Naive B cell (primary cell): ENCODE data around the gene UBALD1. TPM values are rescaled to one million over a fixed set of nuclear protein-coding genes. Genes with fewer than 3 reads are reported as not detected.
"Not testable (repeated sequence)": the region's sequence is repeated elsewhere in the genome, so short reads cannot be mapped to it uniquely, and the experiment has no call there.

ENCODE experiments used
- ATAC-seq, 2 donors: fragments of 150-1000 bp; cut with Tn5 transposase; 2 replicates each; pipeline ENCODE4 v1.10.0; 2021; ENCODE audit warnings: low read depth in 2 of 2, mild to moderate bottlenecking in 2 of 2, moderate library complexity in 2 of 2
- DNase-seq: peaks from one replicate; pipeline ENCODE4 v3.0.0; 2022
- H3K27ac Mint-ChIP-seq, 6 donors: one replicate each; pipeline ENCODE4 v1.8.0; 2020 to 2022; ENCODE audit warnings: mild to moderate bottlenecking in 6 of 6, mixed read lengths in 6 of 6, moderate library complexity in 5 of 6, inconsistent platforms in 2 of 6
- H3K27me3 Mint-ChIP-seq, 3 donors: one replicate each; pipeline ENCODE4 v1.8.0; 2021 to 2022; ENCODE audit warnings: mixed read lengths in 3 of 3, mild to moderate bottlenecking in 1 of 3
- H3K36me3 Mint-ChIP-seq, 2 donors: one replicate each; pipeline ENCODE4 v1.8.0; 2020 to 2022; ENCODE audit warnings: mixed read lengths in 2 of 2, inconsistent platforms in 1 of 2, mild to moderate bottlenecking in 1 of 2
- H3K4me1 Mint-ChIP-seq, 3 donors: one replicate each; pipeline ENCODE4 v1.8.0; 2020 to 2022; ENCODE audit warnings: mixed read lengths in 3 of 3, inconsistent platforms in 1 of 3, mild to moderate bottlenecking in 1 of 3, moderate library complexity in 1 of 3
- H3K4me3 Mint-ChIP-seq, 8 donors: one replicate each; pipeline ENCODE4 v1.8.0; 2020 to 2022; ENCODE audit warnings: mild to moderate bottlenecking in 8 of 8, mixed read lengths in 8 of 8, moderate library complexity in 8 of 8, inconsistent platforms in 2 of 8
- H3K9me3 Mint-ChIP-seq, 7 donors: one replicate each; pipeline ENCODE4 v1.8.0; 2020 to 2022; ENCODE audit warnings: mixed read lengths in 7 of 7, mild to moderate bottlenecking in 5 of 7, inconsistent platforms in 2 of 7, moderate library complexity in 1 of 7
- polyA plus RNA-seq, 6 donors: library from polyadenylated mRNA; unstranded; fragments of 300-500 nt; fragmentation: Illumina TruSeq; gene quantifications; one replicate each; pipeline ENCODE4 v1.2.3, GENCODE V29; 2021; ENCODE audit warnings: low read depth in 6 of 6

Gene UBALD1
- polyA plus RNA-seq, 6 donors from 2014 or later: 2.6 to 7.5 (median 5.0) TPM

DNA sequence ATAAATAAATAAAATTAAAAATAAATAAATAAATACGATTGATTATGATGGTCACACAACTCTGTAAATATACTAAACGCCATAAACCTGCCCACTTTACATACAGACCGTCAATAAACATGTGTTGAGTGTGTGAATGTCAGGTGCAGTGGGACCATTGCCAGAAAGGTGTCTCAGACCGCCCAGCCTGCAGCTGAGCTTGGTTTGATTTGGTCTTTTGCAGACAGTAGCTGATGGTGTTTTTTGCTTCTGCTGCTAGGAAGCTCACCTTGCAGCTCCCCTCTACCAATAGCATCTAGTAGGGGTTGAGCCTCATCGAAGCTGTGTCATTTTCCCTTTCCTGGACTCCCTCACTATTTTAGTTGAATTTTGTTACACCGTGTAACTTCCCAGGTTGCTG lies 23.5 kb downstream of the UBALD1 start:
- Mint-ChIP-seq H3K27me3 (peaks cover 6 to 28% (median 14%) of the 10 kb centered on the region in 3 donors), H3K4me1 (peaks cover 0 to 2% (median 0%) of the 10 kb centered on the region in 3 donors), H3K4me3 (no peak overlapping the region), H3K36me3 (no peaks in the 10 kb centered on the region), H3K27ac (no peak overlapping the region), H3K9me3 (peaks cover 0 to 13% (median 4%) of the 10 kb centered on the region in 7 donors)
- ATAC-seq (no peak), DNase-seq (no peak)

DNA sequence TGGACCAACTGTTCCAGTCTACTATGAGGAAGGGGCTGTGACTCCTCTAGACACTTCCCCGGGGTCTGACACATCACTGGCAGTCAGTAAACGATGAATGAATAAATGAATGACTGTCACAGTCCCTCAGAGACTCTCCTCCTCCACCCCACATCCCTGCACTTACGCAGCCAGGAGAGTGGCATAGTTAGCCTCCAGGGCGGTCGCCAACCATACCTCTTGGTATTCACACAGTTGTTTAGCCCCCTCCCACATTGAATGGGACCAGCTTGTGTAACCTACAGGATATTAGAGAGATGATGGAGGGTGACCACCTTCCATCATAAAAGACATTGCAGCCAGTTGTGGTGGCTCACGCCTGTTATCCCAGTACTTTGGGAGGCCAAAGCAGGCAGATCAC lies 25.7 kb downstream of the UBALD1 start:
- Mint-ChIP-seq H3K27ac (no peak overlapping the region), H3K27me3 (peaks cover 12 to 30% (median 15%) of the 10 kb centered on the region in 3 donors), H3K36me3 (no peaks in the 10 kb centered on the region), H3K4me3 (no peak overlapping the region), H3K4me1 (peaks cover 0 to 4% (median 4%) of the 10 kb centered on the region in 3 donors), H3K9me3 (peaks cover 0 to 13% (median 4%) of the 10 kb centered on the region in 7 donors)
- no peak for ATAC-seq
- DNase-seq: no peak

DNA sequence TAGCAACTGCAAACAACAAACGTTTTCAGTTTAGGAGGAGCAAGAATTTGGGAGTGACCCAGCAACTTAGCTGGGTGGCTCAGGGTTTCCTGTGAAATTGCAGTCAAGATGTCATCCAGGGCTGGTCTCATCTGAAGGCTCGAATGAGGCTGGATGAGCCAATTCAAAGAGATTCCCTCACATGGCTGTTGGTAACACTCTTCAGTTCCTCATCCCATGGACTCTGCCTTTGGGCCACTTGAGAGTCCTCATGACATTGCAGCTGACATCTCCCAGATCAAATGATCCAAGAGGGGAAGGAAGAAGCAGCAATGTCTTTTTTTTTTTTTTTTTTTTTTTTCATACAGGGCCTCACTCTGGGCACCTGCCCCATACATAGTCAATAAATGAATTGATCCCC lies 26.3 kb downstream of the UBALD1 start:
- Mint-ChIP-seq H3K27ac (no peak overlapping the region), H3K9me3 (peaks cover 0 to 13% (median 4%) of the 10 kb centered on the region in 7 donors), H3K4me3 (no peak overlapping the region), H3K4me1 (peaks cover 0 to 4% (median 4%) of the 10 kb centered on the region in 3 donors), H3K36me3 (no peaks in the 10 kb centered on the region), H3K27me3 (peaks cover 12 to 30% (median 15%) of the 10 kb centered on the region in 3 donors)
- no peak for DNase-seq
- ATAC-seq: no peak

DNA sequence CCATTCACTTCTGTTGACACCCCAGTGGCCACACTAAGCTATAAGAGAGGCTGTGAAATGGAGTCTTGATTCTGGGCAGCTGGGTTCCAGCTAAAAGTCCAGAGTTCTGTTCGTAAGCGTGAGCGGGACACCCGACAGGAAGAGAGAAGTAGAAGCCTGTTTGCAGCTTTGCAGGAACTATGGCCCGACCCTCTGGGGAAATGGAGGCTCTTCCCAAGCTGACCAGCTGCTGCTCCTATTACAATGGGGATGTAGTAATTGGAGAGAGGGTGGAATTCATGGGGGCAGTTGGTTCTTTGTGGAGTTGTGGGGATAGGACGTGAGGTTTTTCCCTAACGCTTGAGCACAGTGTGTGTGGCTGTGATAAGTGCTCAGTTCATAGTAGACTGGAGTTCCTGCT lies 28.4 kb downstream of the UBALD1 start:
- H3K36me3 Mint-ChIP-seq: no peaks in the 10 kb centered on the region
- peaks cover 0 to 13% (median 4%) of the 10 kb centered on the region in 7 donors for H3K9me3 Mint-ChIP-seq
- ATAC-seq (no peak), DNase-seq (no peak)
- H3K4me3 Mint-ChIP-seq: no peak overlapping the region
- peaks cover 0 to 4% (median 4%) of the 10 kb centered on the region in 3 donors for H3K4me1 Mint-ChIP-seq
- H3K27me3 Mint-ChIP-seq: peaks cover 12 to 30% (median 15%) of the 10 kb centered on the region in 3 donors
- H3K27ac Mint-ChIP-seq: peak overlapping the region in 1 of 6 donors; percentile 33

DNA sequence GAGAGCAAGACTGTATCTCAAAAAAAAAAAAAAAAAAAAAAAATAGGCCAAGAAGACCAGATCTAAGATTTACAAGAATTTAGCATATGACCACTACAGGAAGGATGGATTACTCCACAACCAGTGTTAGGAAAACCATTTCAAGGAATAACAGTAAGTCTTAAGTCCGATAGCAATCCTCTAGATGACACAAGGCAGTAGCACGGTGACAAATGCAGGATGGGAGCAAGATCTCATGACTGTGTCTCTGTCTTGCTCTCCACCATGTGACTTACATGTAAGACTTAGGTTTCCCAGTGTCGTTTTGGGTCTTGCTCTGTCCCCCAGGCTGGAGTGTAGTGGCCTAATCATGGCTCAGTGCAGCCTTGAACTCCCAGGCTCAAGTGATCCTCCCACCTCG lies 30.8 kb downstream of the UBALD1 start:
- H3K9me3 Mint-ChIP-seq: peaks cover 0 to 11% (median 4%) of the 10 kb centered on the region in 7 donors
- no peak for DNase-seq
- H3K36me3 Mint-ChIP-seq: no peaks in the 10 kb centered on the region
- no peak for ATAC-seq
- peak overlapping the region in 1 of 6 donors; percentile 59 for H3K27ac Mint-ChIP-seq
- no peak overlapping the region for H3K4me3 Mint-ChIP-seq
- peaks cover 12 to 27% (median 15%) of the 10 kb centered on the region in 3 donors for H3K27me3 Mint-ChIP-seq
- H3K4me1 Mint-ChIP-seq: peaks cover 0 to 4% (median 4%) of the 10 kb centered on the region in 3 donors

DNA sequence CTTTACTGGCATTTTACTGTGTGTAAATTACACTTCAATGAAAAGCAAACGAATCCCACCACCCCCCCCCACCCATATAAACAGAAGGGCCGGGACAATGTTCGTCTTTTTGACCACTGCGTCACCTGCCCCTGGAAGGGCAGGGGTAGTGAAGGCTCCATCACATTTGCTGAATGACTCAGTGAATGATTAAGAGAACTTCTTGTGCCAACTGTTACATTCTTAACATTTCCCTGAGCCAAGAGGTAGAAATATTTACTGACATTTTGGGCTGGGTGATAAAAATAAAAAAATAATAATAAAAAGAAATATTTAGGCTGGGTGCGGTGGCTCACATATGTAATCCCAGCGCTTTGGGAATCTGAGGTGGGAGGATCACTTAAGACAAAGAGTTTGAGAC lies 34.4 kb downstream of the UBALD1 start:
- no peak overlapping the region for H3K4me3 Mint-ChIP-seq
- no peaks in the 10 kb centered on the region for H3K9me3 Mint-ChIP-seq
- H3K27me3 Mint-ChIP-seq: no peaks in the 10 kb centered on the region
- no peaks in the 10 kb centered on the region for H3K36me3 Mint-ChIP-seq
- no peak overlapping the region for H3K27ac Mint-ChIP-seq
- ATAC-seq: no peak
- no peak for DNase-seq
- H3K4me1 Mint-ChIP-seq: no peaks in the 10 kb centered on the region

DNA sequence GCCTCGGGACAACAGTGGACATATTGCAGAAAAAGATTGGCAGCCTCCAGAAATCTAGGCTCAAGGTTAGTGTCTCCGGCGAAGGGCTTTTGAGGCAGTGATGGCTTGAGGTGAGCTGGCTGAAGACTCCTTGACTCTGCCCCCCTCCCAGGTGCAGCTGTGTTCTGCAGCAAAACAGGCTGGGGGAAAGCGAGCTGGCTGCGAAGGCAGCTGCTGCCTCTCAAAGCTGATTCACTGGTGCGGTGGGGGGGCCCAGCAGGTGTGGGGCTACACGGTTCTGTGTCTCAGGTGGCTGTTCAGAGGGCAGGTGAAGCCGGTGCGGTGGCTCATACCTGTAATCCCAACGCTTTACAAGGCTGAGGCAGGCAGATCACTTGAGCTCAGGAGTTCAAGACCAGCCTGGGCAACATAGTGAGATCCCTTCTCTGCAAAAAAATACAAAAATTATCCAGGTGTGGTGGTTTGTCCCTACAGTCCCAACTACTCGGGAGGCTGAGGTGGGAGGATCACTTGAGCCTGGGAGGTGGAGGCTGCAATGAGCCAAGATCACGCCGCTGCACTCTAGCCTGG lies 35.6 kb downstream of the UBALD1 start:
- no peak overlapping the region for H3K27ac Mint-ChIP-seq
- H3K36me3 Mint-ChIP-seq: no peaks in the 10 kb centered on the region
- no peak for DNase-seq
- H3K27me3 Mint-ChIP-seq: no peaks in the 10 kb centered on the region
- H3K9me3 Mint-ChIP-seq: no peaks in the 10 kb centered on the region
- H3K4me3 Mint-ChIP-seq: no peak overlapping the region
- H3K4me1 Mint-ChIP-seq: no peaks in the 10 kb centered on the region
- no peak for ATAC-seq

DNA sequence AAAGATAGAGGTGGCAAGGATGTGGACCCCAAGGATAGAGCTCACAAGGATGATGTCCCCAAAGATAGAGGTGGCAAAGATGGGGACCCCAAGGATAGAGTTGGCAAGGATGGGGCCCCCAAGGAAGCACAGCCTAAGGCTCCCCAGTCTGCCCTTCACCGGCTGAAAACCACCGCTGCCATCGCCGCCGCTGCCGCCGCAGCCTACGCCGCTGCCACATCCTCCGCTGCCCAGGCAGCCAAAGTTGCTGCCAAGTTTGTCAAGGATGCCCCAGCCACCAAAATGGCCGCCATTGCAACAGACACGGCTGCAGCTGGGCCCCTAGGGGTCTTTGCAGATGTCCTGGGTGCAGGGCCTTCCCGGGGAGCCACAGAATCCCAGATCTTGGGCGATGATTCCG lies 38.7 kb downstream of the UBALD1 start:
- peaks cover 0 to 3% (median 0%) of the 10 kb centered on the region in 3 donors for H3K27me3 Mint-ChIP-seq
- ATAC-seq: no peak
- no peak overlapping the region for H3K4me3 Mint-ChIP-seq
- no peak overlapping the region for H3K27ac Mint-ChIP-seq
- H3K36me3 Mint-ChIP-seq: no peaks in the 10 kb centered on the region
- no peak for DNase-seq
- no peaks in the 10 kb centered on the region for H3K9me3 Mint-ChIP-seq
- no peaks in the 10 kb centered on the region for H3K4me1 Mint-ChIP-seq

DNA sequence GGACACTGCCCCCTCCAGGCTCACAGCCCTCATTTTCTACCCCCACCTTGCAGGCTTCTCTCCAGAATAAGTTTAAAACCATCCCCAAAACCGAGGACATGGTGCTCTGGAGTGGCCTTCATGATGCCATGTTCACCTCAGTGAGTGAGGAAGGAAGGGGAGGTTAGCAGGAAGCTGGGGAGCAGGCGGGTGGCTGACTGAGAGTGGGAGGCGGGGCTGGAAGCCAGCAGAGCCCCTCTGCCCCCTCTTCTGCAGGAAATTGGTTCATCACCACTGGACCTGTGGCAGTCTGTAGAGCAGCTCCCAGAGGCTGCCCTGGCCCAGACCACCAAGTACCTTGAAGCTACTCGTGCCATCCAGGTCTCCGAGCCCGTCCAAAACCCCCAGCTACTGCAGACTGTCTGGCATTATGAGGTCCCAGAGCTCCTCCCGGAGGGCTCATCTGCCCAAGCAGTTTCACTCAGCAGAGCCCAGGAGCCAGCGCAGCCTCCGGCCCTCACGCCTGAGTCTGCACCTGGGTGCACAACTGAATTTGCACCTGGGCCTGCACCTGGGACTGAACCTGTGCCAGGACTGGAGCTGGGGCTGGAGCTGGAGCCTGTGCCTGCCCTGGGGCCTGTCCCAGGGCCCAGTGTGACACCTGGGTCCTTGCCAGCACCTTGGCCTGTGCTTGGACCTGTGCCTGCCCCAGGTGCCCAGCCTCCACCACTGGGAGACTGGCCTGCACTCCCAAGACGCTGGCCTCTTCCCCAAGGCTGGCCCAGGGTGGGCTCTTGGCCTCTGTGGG lies 39.6 kb downstream of the UBALD1 start:
- Mint-ChIP-seq H3K9me3 (no peaks in the 10 kb centered on the region), H3K36me3 (no peaks in the 10 kb centered on the region), H3K27me3 (peaks cover 0 to 3% (median 0%) of the 10 kb centered on the region in 3 donors), H3K4me1 (no peaks in the 10 kb centered on the region), H3K27ac (no peak overlapping the region), H3K4me3 (no peak overlapping the region)
- no peak for DNase-seq
- no peak for ATAC-seq

DNA sequence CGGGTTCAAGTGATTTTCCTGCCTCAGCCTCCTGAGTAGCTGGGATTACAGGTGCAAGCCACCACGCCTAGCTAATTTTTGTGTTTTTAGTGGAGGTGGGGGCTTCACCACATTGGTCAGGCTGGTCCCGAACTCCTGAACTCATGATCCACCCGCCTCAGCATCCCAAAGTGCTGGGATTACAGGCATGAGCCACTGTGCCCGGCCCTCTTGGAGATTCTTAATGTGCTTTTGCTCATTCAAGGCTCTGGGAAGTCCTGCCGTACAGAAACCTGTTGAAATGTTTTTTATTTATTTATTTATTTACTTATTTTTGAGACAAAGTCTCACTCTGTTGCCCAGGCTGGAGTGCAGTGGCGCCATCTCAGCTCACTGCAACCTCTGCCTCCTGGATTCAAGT lies 40.8 kb downstream of the UBALD1 start:
- not testable (repeated sequence) for H3K4me1 Mint-ChIP-seq, H3K36me3 Mint-ChIP-seq, ATAC-seq, H3K27ac Mint-ChIP-seq, H3K4me3 Mint-ChIP-seq, H3K9me3 Mint-ChIP-seq, DNase-seq, H3K27me3 Mint-ChIP-seq

DNA sequence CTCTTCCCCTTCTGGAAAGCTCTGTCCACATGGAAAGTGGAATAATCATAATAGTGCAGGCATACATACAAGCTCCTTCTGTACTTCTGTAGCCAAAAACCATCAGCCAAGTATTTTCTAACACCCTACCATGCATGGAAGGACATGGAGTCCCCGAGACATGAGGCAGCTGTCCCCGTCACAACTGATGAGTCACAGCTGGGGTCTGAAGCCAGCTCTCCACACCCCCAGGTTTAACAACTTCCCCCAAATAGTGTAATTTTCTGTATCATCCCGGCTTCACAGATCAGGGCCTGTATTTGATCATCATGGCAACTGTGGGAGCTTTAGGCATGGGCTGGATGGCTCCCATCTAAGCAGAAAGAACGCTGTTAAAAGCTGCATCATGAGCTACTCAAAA lies 42.0 kb downstream of the UBALD1 start:
- H3K4me1 Mint-ChIP-seq: no peaks in the 10 kb centered on the region
- DNase-seq: no peak
- H3K27me3 Mint-ChIP-seq: peaks cover 0 to 3% (median 0%) of the 10 kb centered on the region in 3 donors
- H3K9me3 Mint-ChIP-seq: no peaks in the 10 kb centered on the region
- no peak overlapping the region for H3K27ac Mint-ChIP-seq
- H3K36me3 Mint-ChIP-seq: no peaks in the 10 kb centered on the region
- no peak overlapping the region for H3K4me3 Mint-ChIP-seq
- ATAC-seq: no peak

DNA sequence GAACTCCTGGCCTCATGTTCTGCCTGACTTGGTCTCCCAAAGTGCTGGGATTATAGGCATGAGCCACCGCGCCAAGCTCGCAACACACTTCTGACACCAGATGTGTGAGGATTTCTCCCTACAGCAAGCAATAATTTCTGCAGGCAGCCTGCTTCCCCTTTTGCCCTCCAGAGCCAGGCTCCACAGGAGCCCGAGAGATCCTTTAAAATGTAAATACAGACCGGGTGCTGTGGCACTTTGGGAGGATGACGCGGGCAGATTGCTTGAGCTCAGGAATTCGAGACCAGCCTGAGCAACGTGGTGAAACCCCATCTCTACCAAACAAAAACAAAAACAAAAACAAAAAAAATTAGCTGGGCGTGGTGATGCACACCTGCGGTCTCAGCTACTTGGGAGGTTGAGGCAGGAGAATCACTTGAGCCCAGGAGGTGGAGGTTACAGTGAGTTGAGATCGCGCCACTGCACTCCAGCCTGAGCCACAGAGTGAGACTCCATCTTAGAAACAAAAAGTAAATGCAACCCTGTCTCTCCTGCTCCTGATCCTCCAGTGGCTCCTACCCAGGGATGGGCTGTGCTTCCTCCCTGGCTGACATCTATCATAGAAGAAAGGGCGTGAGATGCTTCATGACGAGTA lies 43.9 kb downstream of the UBALD1 start:
- no peak for DNase-seq
- H3K27ac Mint-ChIP-seq: peak overlapping the region in 1 of 6 donors; percentile 44

DNA sequence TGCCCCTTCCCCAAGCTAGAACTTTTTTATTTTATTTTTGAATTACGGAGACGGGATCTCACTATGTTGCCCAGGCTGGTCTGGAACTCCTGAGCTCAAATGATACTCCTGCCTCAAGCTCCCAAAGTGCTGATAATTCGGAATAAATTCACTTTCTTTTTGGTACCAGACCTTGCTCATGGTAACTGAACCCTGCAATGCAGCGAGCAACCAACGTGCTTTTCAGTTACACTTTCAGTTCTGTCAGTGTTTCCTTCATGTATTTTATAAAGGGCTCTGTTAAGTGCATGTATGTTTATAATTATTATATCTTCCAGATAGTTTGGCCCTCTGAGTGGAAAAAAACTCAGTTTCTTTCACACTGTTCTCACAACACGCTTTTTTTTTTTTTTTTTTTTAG lies 44.6 kb downstream of the UBALD1 start:
- no peak overlapping the region for H3K27ac Mint-ChIP-seq
- no peaks in the 10 kb centered on the region for H3K4me1 Mint-ChIP-seq
- no peaks in the 10 kb centered on the region for H3K36me3 Mint-ChIP-seq
- peaks cover 0 to 3% (median 0%) of the 10 kb centered on the region in 3 donors for H3K27me3 Mint-ChIP-seq
- DNase-seq (no peak), ATAC-seq (no peak)
- H3K4me3 Mint-ChIP-seq: no peak overlapping the region
- H3K9me3 Mint-ChIP-seq: no peaks in the 10 kb centered on the region

More for the DNA sequence above, 43.9 kb downstream of the UBALD1 start:
- no peaks in the 10 kb centered on the region for H3K9me3 Mint-ChIP-seq
- H3K4me3 Mint-ChIP-seq: no peak overlapping the region
- peaks cover 0 to 3% (median 0%) of the 10 kb centered on the region in 3 donors for H3K27me3 Mint-ChIP-seq
- no peaks in the 10 kb centered on the region for H3K4me1 Mint-ChIP-seq
- H3K36me3 Mint-ChIP-seq: no peaks in the 10 kb centered on the region
- no peak for ATAC-seq

DNA sequence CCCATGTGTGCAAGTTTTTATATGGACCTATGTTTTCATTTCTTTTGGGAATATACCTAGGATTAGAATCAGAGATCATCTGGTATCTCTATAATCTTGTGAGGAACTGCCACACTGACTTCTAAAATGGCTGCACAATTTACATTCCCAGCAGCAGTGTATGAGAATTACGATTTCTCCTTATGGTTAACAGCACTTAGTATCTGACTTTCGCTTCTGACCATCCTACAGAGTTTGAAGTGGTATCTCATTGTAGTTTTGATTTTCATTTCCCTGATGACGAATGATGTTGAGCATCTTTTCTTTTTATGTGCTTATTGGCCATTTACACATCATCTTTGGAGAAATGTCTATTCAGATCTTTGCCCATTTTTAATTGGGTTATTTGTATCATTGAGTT lies 48.5 kb downstream of the UBALD1 start:
- Mint-ChIP-seq H3K4me3 (no peak overlapping the region), H3K27me3 (no peaks in the 10 kb centered on the region), H3K36me3 (no peaks in the 10 kb centered on the region), H3K4me1 (no peaks in the 10 kb centered on the region), H3K9me3 (no peaks in the 10 kb centered on the region), H3K27ac (no peak overlapping the region)
- ATAC-seq (no peak), DNase-seq (no peak)
